Measurements from ENCODE around the gene GLIS1.

Gene GLIS1

DNA sequence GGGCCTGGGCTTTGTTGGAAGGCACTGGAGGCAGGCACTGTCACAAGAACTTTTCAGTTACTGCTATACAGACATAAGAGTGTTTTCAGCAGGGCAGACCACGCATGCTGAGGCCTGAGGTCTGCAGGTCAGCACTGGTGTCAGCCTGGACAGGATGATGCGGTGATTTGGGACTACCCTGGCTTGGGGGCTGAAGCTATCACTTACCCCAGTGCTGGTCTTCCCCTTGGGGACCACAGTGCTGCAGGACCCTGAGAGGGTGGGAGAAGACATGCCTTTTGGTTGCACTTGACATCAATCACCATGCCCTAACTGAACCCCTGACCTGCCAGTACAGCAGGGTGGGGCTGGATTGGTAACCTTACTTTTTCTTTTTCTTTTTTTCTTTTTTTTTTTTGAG lies 270.6 kb downstream of the GLIS1 start:
- no peak overlapping the region for H3K4me3 ChIP-seq (ENCODE audit: low read length, poor library complexity, severe bottlenecking)
- no peak overlapping the region for H2AFZ ChIP-seq (ENCODE audit: low read length)
- H4K20me1 ChIP-seq (ENCODE audit: insufficient read depth, low read length, poor library complexity, severe bottlenecking): no peaks in the 10 kb centered on the region
- no peak overlapping the region for H3K9ac ChIP-seq (ENCODE audit: low read depth, low read length, poor library complexity, severe bottlenecking)
- no peaks in the 10 kb centered on the region for H3K9me3 ChIP-seq (ENCODE audit: insufficient read depth, low read depth, low read length)
- TF ChIP-seq, protein P1, sequence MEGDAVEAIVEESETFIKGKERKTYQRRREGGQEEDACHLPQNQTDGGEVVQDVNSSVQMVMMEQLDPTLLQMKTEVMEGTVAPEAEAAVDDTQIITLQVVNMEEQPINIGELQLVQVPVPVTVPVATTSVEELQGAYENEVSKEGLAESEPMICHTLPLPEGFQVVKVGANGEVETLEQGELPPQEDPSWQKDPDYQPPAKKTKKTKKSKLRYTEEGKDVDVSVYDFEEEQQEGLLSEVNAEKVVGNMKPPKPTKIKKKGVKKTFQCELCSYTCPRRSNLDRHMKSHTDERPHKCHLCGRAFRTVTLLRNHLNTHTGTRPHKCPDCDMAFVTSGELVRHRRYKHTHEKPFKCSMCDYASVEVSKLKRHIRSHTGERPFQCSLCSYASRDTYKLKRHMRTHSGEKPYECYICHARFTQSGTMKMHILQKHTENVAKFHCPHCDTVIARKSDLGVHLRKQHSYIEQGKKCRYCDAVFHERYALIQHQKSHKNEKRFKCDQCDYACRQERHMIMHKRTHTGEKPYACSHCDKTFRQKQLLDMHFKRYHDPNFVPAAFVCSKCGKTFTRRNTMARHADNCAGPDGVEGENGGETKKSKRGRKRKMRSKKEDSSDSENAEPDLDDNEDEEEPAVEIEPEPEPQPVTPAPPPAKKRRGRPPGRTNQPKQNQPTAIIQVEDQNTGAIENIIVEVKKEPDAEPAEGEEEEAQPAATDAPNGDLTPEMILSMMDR (conservative IDR thresholded peaks at IDR 0.05; ENCODE audit: low read length): no peak
- TF ChIP-seq EZH2phosphoT487 (IDR thresholded peaks at IDR 0.05; ENCODE audit: borderline replicate concordance): no peak
- H3K27me3 ChIP-seq (ENCODE audit: insufficient read depth, low read length, poor library complexity, severe bottlenecking): no peaks in the 10 kb centered on the region
- H3K79me2 ChIP-seq (ENCODE audit: insufficient read depth, low read length): no peaks in the 10 kb centered on the region
- H3K4me2 ChIP-seq (ENCODE audit: low read depth, low read length, poor library complexity, severe bottlenecking): no peak overlapping the region
- peaks cover 49% of the 10 kb centered on the region for H3K4me1 ChIP-seq (ENCODE audit: insufficient read depth, low read length, poor library complexity, severe bottlenecking)
- no peaks in the 10 kb centered on the region for H3K9me2 ChIP-seq (replicated peaks; ENCODE audit: low read depth, low read length)
- H3K36me3 ChIP-seq (ENCODE audit: insufficient read depth, low read length): no peaks in the 10 kb centered on the region
- peaks cover 7% of the 10 kb centered on the region; the same call in 1 of the 2 replicates for H3F3A ChIP-seq (ENCODE audit: low read depth)

DNA sequence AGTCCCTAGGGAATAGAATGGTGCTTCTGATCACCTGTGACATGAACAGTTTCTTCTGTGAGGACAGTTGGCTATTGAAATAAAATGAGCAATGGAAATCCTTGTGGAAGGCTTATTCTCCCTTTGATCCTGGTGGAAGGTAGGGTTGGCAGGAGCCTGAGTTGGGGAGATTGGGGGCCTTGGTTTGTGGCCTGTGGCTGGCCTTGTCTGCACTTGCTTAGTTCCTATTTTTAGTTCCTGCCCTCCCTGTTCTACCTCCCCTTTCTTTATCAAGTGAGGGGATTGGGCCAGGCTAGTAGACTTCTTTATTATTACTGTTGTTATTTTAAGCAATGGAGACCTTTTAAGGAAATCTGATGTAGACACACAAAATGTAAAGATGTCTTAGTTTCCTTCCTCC lies 271.6 kb downstream of the GLIS1 start:
- Histone ChIP-seq H3K4me3 (ENCODE audit: low read length, poor library complexity, severe bottlenecking) (peak overlapping the region; percentile 24), H3K9me2 (replicated peaks; ENCODE audit: low read depth, low read length) (no peaks in the 10 kb centered on the region), H3F3A (ENCODE audit: low read depth) (peaks cover 7% of the 10 kb centered on the region; the same call in 1 of the 2 replicates), H2AFZ (ENCODE audit: low read length) (no peak overlapping the region), H4K20me1 (ENCODE audit: insufficient read depth, low read length, poor library complexity, severe bottlenecking) (no peaks in the 10 kb centered on the region), H3K4me1 (ENCODE audit: insufficient read depth, low read length, poor library complexity, severe bottlenecking) (peaks cover 57% of the 10 kb centered on the region), H3K79me2 (ENCODE audit: insufficient read depth, low read length) (no peaks in the 10 kb centered on the region), H3K9ac (ENCODE audit: low read depth, low read length, poor library complexity, severe bottlenecking) (peak overlapping the region; percentile 35), H3K4me2 (ENCODE audit: low read depth, low read length, poor library complexity, severe bottlenecking) (peak overlapping the region; percentile 65), H3K36me3 (ENCODE audit: insufficient read depth, low read length) (no peaks in the 10 kb centered on the region), H3K27me3 (ENCODE audit: insufficient read depth, low read length, poor library complexity, severe bottlenecking) (no peaks in the 10 kb centered on the region), H3K9me3 (ENCODE audit: insufficient read depth, low read depth, low read length) (no peaks in the 10 kb centered on the region)
- no peak for TF ChIP-seq EZH2phosphoT487 (IDR thresholded peaks at IDR 0.05; ENCODE audit: borderline replicate concordance)
- TF ChIP-seq, protein P1 (conservative IDR thresholded peaks at IDR 0.05; ENCODE audit: low read length): no peak

DNA sequence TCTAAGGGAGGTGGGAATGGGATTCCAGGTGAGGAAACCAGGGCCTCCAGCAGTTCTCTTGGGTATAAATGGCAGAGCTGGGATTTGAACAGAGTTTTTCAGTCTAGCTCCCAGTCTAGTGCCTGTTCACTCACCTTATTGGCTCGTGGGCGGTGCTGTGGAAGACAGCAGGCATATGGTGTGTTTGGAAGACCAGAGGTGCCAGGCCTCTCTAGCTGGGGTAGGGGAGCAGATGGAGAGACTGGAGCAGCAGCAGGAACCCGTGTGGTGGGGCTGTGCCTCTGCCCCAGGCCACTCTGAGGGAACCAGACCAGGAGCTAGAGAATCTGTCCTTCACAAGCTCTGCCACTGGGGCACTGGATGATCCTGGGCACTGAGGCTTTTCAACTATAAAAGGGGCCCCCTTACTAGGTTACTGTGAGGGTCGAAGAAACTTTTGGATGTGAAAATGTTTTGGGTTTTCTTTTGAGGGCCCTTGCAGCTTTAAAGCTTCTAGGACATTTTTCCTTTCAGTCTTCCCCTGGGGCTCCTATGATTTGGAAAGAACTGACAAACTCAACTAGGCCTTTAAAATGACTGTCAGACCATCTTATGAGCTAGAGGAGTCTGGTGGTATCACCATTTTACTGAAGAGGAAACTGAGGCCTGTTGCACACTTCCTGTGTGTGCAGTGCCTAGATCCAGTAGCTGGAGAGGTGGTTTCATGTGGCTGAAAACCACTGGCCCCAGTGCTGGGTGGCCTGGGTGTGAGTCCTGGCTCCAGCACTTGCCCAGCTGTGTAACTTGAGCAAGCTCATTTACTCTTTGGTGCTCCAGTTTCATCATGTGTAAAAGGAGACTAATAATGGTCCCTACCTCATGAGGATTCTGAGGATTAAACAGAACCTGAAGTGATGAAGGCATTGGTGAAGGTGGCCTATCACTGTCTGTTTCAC lies 273.7 kb downstream of the GLIS1 start:
- Histone ChIP-seq H3K4me3 (ENCODE audit: low read length, poor library complexity, severe bottlenecking) (peak overlapping the region; percentile 39), H3K27me3 (ENCODE audit: insufficient read depth, low read length, poor library complexity, severe bottlenecking) (no peaks in the 10 kb centered on the region), H3K4me2 (ENCODE audit: low read depth, low read length, poor library complexity, severe bottlenecking) (peak overlapping the region; percentile 62), H2AFZ (ENCODE audit: low read length) (peak overlapping the region; percentile 47), H3K9me2 (replicated peaks; ENCODE audit: low read depth, low read length) (no peaks in the 10 kb centered on the region), H3K9me3 (ENCODE audit: insufficient read depth, low read depth, low read length) (no peaks in the 10 kb centered on the region), H3K4me1 (ENCODE audit: insufficient read depth, low read length, poor library complexity, severe bottlenecking) (peaks cover 57% of the 10 kb centered on the region), H3K79me2 (ENCODE audit: insufficient read depth, low read length) (no peaks in the 10 kb centered on the region), H4K20me1 (ENCODE audit: insufficient read depth, low read length, poor library complexity, severe bottlenecking) (no peaks in the 10 kb centered on the region), H3F3A (ENCODE audit: low read depth) (peaks cover 7% of the 10 kb centered on the region; the same call in 1 of the 2 replicates), H3K36me3 (ENCODE audit: insufficient read depth, low read length) (no peaks in the 10 kb centered on the region), H3K9ac (ENCODE audit: low read depth, low read length, poor library complexity, severe bottlenecking) (peak overlapping the region; percentile 53)
- no peak for TF ChIP-seq EZH2phosphoT487 (IDR thresholded peaks at IDR 0.05; ENCODE audit: borderline replicate concordance)
- TF ChIP-seq, protein P1 (conservative IDR thresholded peaks at IDR 0.05; ENCODE audit: low read length): no peak; the same call in 1 of the 2 replicates
